Mesenchymal stem cell (in vitro differentiated cells and primary cell): ENCODE measurements around the gene DEFB128.

Experiments used
- DNase-seq: peaks from one replicate; pipeline ENCODE4 v3.0.0-alpha.2; 2013
- H2AFZ ChIP-seq: one replicate; pipeline ENCODE4 v1.6.1; 2013; ENCODE audit warnings: low read depth, mild to moderate bottlenecking, control low read depth, inconsistent platforms, low read length, moderate library complexity
- H2AK5ac ChIP-seq: 2 replicates; pipeline ENCODE4 v1.6.1; 2013; ENCODE audit warnings: low read length, moderate library complexity, mild to moderate bottlenecking, inconsistent platforms; ENCODE audit not compliant: severe bottlenecking
- H2BK120ac ChIP-seq: one replicate; pipeline ENCODE4 v1.6.1; 2013; ENCODE audit warnings: low read depth, mild to moderate bottlenecking, inconsistent platforms, low read length, moderate library complexity
- H2BK12ac ChIP-seq, 2 experiments: one replicate each; pipeline ENCODE4 v1.6.1; 2013; ENCODE audit warnings: inconsistent platforms in 2 of 2, low read length in 2 of 2, mild to moderate bottlenecking in 2 of 2, moderate library complexity in 2 of 2, control low read depth in 1 of 2
- H2BK15ac ChIP-seq: one replicate; pipeline ENCODE4 v1.6.1; 2013; ENCODE audit warnings: mild to moderate bottlenecking, low read depth, inconsistent platforms; ENCODE audit not compliant: poor library complexity, severe bottlenecking
- H2BK5ac ChIP-seq: 2 replicates; pipeline ENCODE4 v1.6.1; 2013; ENCODE audit warnings: low read depth, mild to moderate bottlenecking, low read length, control low read depth, inconsistent platforms; ENCODE audit not compliant: poor library complexity, severe bottlenecking
- H3K14ac ChIP-seq, 2 experiments: one replicate each; pipeline ENCODE4 v1.6.1; 2013; ENCODE audit warnings: inconsistent platforms in 2 of 2, low read length in 2 of 2, control low read depth in 1 of 2, mild to moderate bottlenecking in 1 of 2, moderate library complexity in 1 of 2
- H3K18ac ChIP-seq, 2 experiments: one replicate each; pipeline ENCODE4 v1.6.1; 2013; ENCODE audit warnings: inconsistent platforms in 2 of 2, low read length in 2 of 2, control low read depth in 1 of 2, low read depth in 1 of 2, mild to moderate bottlenecking in 1 of 2
- H3K23ac ChIP-seq, 2 experiments: one replicate each; pipeline ENCODE4 v1.6.1; 2013; ENCODE audit warnings: inconsistent platforms in 2 of 2, low read length in 2 of 2, mild to moderate bottlenecking in 2 of 2, moderate library complexity in 2 of 2, control low read depth in 1 of 2
- H3K27ac ChIP-seq: 2 replicates; pipeline ENCODE4 v1.5.1; 2013; ENCODE audit warnings: mild to moderate bottlenecking, moderate library complexity, low read length, control low read depth, inconsistent platforms; ENCODE audit not compliant: poor library complexity, severe bottlenecking
- H3K27me3 ChIP-seq, 2 experiments: 2 replicates each; pipeline versions ENCODE4 v1.6.1 to v1.7.0; 2013; ENCODE audit warnings: low read length in 2 of 2, mild to moderate bottlenecking in 2 of 2, moderate library complexity in 2 of 2, control low read depth in 1 of 2, inconsistent platforms in 1 of 2; ENCODE audit not compliant: control insufficient read depth in 1 of 2, insufficient read depth in 1 of 2
- H3K36me3 ChIP-seq, 2 experiments: 2 replicates each; pipeline versions ENCODE4 v1.6.1 to v1.7.0; 2013; ENCODE audit warnings: low read length in 2 of 2, control low read depth in 1 of 2, inconsistent platforms in 1 of 2, low read depth in 1 of 2, mild to moderate bottlenecking in 1 of 2; ENCODE audit not compliant: insufficient read depth in 2 of 2, control insufficient read depth in 1 of 2
- H3K4ac ChIP-seq, 2 experiments: one replicate each; pipeline ENCODE4 v1.6.1; 2013; ENCODE audit warnings: inconsistent platforms in 2 of 2, low read length in 2 of 2, mild to moderate bottlenecking in 2 of 2, moderate library complexity in 2 of 2, control low read depth in 1 of 2, low read depth in 1 of 2
- H3K4me1 ChIP-seq: 2 replicates; pipeline ENCODE4 v1.6.1; 2013; ENCODE audit warnings: low read depth, low read length, control low read depth; ENCODE audit not compliant: control insufficient read depth, insufficient read depth
- H3K4me2 ChIP-seq: 2 replicates; pipeline ENCODE4 v1.6.1; 2013; ENCODE audit warnings: low read length, mild to moderate bottlenecking, inconsistent platforms; ENCODE audit not compliant: poor library complexity, severe bottlenecking
- H3K4me3 ChIP-seq, 2 experiments: 2 replicates each; pipeline versions ENCODE4 v1.5.1 to v1.7.0; 2013; ENCODE audit warnings: low read length in 2 of 2, mild to moderate bottlenecking in 2 of 2, control low read depth in 1 of 2, low read depth in 1 of 2; ENCODE audit not compliant: insufficient read depth in 1 of 2
- H3K79me1 ChIP-seq: replicated peaks from 2 replicates; pipeline ENCODE4 v1.6.1; 2013; ENCODE audit warnings: mild to moderate bottlenecking, control low read depth, low read length, inconsistent platforms; ENCODE audit not compliant: poor library complexity, severe bottlenecking
- H3K9ac ChIP-seq: 2 replicates; pipeline ENCODE4 v1.7.0; 2013; ENCODE audit warnings: mild to moderate bottlenecking, low read length, moderate library complexity
- H3K9me3 ChIP-seq: 2 replicates; pipeline ENCODE4 v1.7.0; 2013; ENCODE audit warnings: mild to moderate bottlenecking, low read length; ENCODE audit not compliant: control insufficient read depth
- H4K8ac ChIP-seq: one replicate; pipeline ENCODE4 v1.6.1; 2013; ENCODE audit warnings: inconsistent platforms, mild to moderate bottlenecking, low read length, moderate library complexity
- H4K91ac ChIP-seq: one replicate; pipeline ENCODE4 v1.6.1; 2013; ENCODE audit warnings: mild to moderate bottlenecking, low read length, inconsistent platforms
- WGBS: methylation state at CpG from one replicate; pipeline ENCODE4 v1.1.7; 2013; ENCODE audit warnings: mixed read lengths; 5-methylcytosine and 5-hydroxymethylcytosine counted together

The DEFB128 gene

GRCh38 chr20:198225-198624 lies 8.7 kb upstream of the DEFB128 start:
- no peak overlapping the region for H3K4me2 ChIP-seq
- H2BK12ac ChIP-seq = no peak overlapping the region
- H2BK15ac ChIP-seq = no peak overlapping the region
- no peak overlapping the region for H3K27ac ChIP-seq
- H3K9ac ChIP-seq = no peak overlapping the region
- H3K27me3 ChIP-seq = peaks cover 2 to 10% of the 10 kb centered on the region in 2 experiments
- no peak overlapping the region for H3K18ac ChIP-seq
- H2BK5ac ChIP-seq = no peak overlapping the region
- H3K4me3 ChIP-seq = no peak overlapping the region
- no peaks in the 10 kb centered on the region for H3K36me3 ChIP-seq
- DNase-seq = no peak
- H3K14ac ChIP-seq = no peak overlapping the region
- no peak overlapping the region for H4K8ac ChIP-seq
- no peak overlapping the region for H2AFZ ChIP-seq
- H3K79me1 ChIP-seq = no peaks in the 10 kb centered on the region
- 63% methylated on average over 1 of the region's 1 CpG for WGBS
- no peak overlapping the region for H3K23ac ChIP-seq
- H4K91ac ChIP-seq = no peak overlapping the region
- no peak overlapping the region for H2BK120ac ChIP-seq
- no peak overlapping the region for H2AK5ac ChIP-seq
- H3K4ac ChIP-seq = no peak overlapping the region
- no peaks in the 10 kb centered on the region for H3K9me3 ChIP-seq
- H3K4me1 ChIP-seq = peaks cover 2% of the 10 kb centered on the region

- 20% methylated on average over 2 of the region's 2 CpGs for WGBS
- H3K9ac ChIP-seq = no peak overlapping the region
- no peak overlapping the region for H4K8ac ChIP-seq
- H3K27ac ChIP-seq = no peak overlapping the region
- H3K23ac ChIP-seq = no peak overlapping the region
- H3K18ac ChIP-seq = no peak overlapping the region
- peaks cover 0 to 8% of the 10 kb centered on the region in 2 experiments for H3K27me3 ChIP-seq
- H2BK5ac ChIP-seq = no peak overlapping the region
- H3K36me3 ChIP-seq = no peaks in the 10 kb centered on the region
- H2AK5ac ChIP-seq = no peak overlapping the region
- H3K4ac ChIP-seq = no peak overlapping the region
- H3K4me3 ChIP-seq = no peak overlapping the region
- no peak overlapping the region for H2BK120ac ChIP-seq
- no peak overlapping the region for H2BK15ac ChIP-seq
- no peak for DNase-seq
- peaks cover 3% of the 10 kb centered on the region for H3K9me3 ChIP-seq
- no peak overlapping the region for H4K91ac ChIP-seq
- no peak overlapping the region for H3K14ac ChIP-seq
- no peak overlapping the region for H2AFZ ChIP-seq
- H3K4me2 ChIP-seq = no peak overlapping the region
- H3K4me1 ChIP-seq = no peaks in the 10 kb centered on the region
- H3K79me1 ChIP-seq = no peaks in the 10 kb centered on the region
- H2BK12ac ChIP-seq = no peak overlapping the region
Observed at GRCh38 chr20:187733-188132, 1.8 kb downstream of the DEFB128 start.

- H3K4ac ChIP-seq = no peak overlapping the region
- H3K18ac ChIP-seq = no peak overlapping the region
- H3K9me3 ChIP-seq = peaks cover 3% of the 10 kb centered on the region
- no peak overlapping the region for H2AFZ ChIP-seq
- H2BK15ac ChIP-seq = no peak overlapping the region
- H3K27ac ChIP-seq = no peak overlapping the region
- no peak overlapping the region for H4K8ac ChIP-seq
- no peak overlapping the region for H3K9ac ChIP-seq
- no peak overlapping the region for H2BK12ac ChIP-seq
- no peaks in the 10 kb centered on the region for H3K36me3 ChIP-seq
- no peak overlapping the region for H3K23ac ChIP-seq
- no peak overlapping the region for H2BK5ac ChIP-seq
- no peak overlapping the region for H3K4me2 ChIP-seq
- H3K4me3 ChIP-seq = no peak overlapping the region
- H2AK5ac ChIP-seq = no peak overlapping the region
- peaks cover 0 to 4% of the 10 kb centered on the region in 2 experiments for H3K27me3 ChIP-seq
- no peaks in the 10 kb centered on the region for H3K4me1 ChIP-seq
- no peak overlapping the region for H2BK120ac ChIP-seq
- DNase-seq = no peak
- no CpG with 5 or more reads among the region's 2 CpGs for WGBS
- H3K14ac ChIP-seq = no peak overlapping the region
- no peaks in the 10 kb centered on the region for H3K79me1 ChIP-seq
- H4K91ac ChIP-seq = no peak overlapping the region
Observed at GRCh38 chr20:184288-184687, 5.2 kb downstream of the DEFB128 start.

GRCh38 chr20:168876-169275 lies 20.6 kb downstream of the DEFB128 start:
- Histone ChIP-seq H3K14ac (no peak overlapping the region), H3K9me3 (no peaks in the 10 kb centered on the region), H2AK5ac (no peak overlapping the region), H4K91ac (no peak overlapping the region), H3K23ac (no peak overlapping the region), H3K36me3 (no peaks in the 10 kb centered on the region), H3K79me1 (no peaks in the 10 kb centered on the region), H2BK12ac (no peak overlapping the region), H3K4me3 (no peak overlapping the region), H3K27ac (no peak overlapping the region), H3K4me1 (no peaks in the 10 kb centered on the region), H2BK5ac (no peak overlapping the region), H2AFZ (no peak overlapping the region), H3K27me3 (peaks cover 0 to 3% of the 10 kb centered on the region in 2 experiments), H3K18ac (no peak overlapping the region), H3K9ac (no peak overlapping the region), H3K4me2 (no peak overlapping the region), H2BK120ac (no peak overlapping the region), H3K4ac (no peak overlapping the region), H2BK15ac (no peak overlapping the region), H4K8ac (no peak overlapping the region)
- WGBS = 75% methylated on average over 2 of the region's 2 CpGs
- no peak for DNase-seq
